Activated T-cell treated with anti-CD3 and anti-CD28 coated beads, Interleukin-2, amount 50 U/mL, for 1 hour (primary cell): ENCODE data around the gene IQSEC2.

Experiments
- DNase-seq: peaks from one replicate; pipeline ENCODE4 v3.0.0-alpha.2; 2020

The IQSEC2 gene

GRCh38 chrX:53266914-53267313 is 14.5 kb downstream of the IQSEC2 start:
- no peak for DNase-seq

GRCh38 chrX:53265771-53266574 is 15.4 kb downstream of the IQSEC2 start:
- DNase-seq: no peak

GRCh38 chrX:53263597-53264094 is 17.7 kb downstream of the IQSEC2 start:
- DNase-seq: no peak

GRCh38 chrX:53262918-53263394 is 18.4 kb downstream of the IQSEC2 start:
- DNase-seq: no peak

- DNase-seq: no peak
These were observed 19.0 kb downstream of the IQSEC2 start for GRCh38 chrX:53262189-53262917.

- no peak for DNase-seq
These were observed 19.9 kb downstream of the IQSEC2 start for GRCh38 chrX:53261355-53261972.

- DNase-seq: no peak
These were observed 20.5 kb downstream of the IQSEC2 start for GRCh38 chrX:53260836-53261235.

- DNase-seq: no peak
These were observed 23.5 kb downstream of the IQSEC2 start for GRCh38 chrX:53257670-53258423.

GRCh38 chrX:53257166-53257565 is 24.2 kb downstream of the IQSEC2 start:
- DNase-seq: no peak

GRCh38 chrX:53256446-53257041 is 24.8 kb downstream of the IQSEC2 start:
- no peak for DNase-seq

GRCh38 chrX:53255738-53256191 is 25.6 kb downstream of the IQSEC2 start:
- DNase-seq: no peak

GRCh38 chrX:53254570-53255461 is 26.6 kb downstream of the IQSEC2 start:
- DNase-seq: no peak

GRCh38 chrX:53253293-53254020 is 27.9 kb downstream of the IQSEC2 start:
- no peak for DNase-seq

GRCh38 chrX:53251307-53251706 is 30.1 kb downstream of the IQSEC2 start:
- DNase-seq: no peak

- no peak for DNase-seq
These were observed 30.8 kb downstream of the IQSEC2 start for GRCh38 chrX:53250556-53250955.

- DNase-seq: no peak
These were observed 31.9 kb downstream of the IQSEC2 start for GRCh38 chrX:53249408-53250042.

GRCh38 chrX:53247928-53248327 is 33.5 kb downstream of the IQSEC2 start:
- no peak for DNase-seq

- DNase-seq: no peak
These were observed 35.2 kb downstream of the IQSEC2 start for GRCh38 chrX:53246231-53246630.

GRCh38 chrX:53244610-53245009 is 36.8 kb downstream of the IQSEC2 start:
- no peak for DNase-seq

- no peak for DNase-seq
These were observed 39.1 kb downstream of the IQSEC2 start for GRCh38 chrX:53242310-53242709.
